IPS-NIHi7 (cell line): ENCODE results near the gene DLG2.
"Not testable (repeated sequence)": the region's sequence is repeated elsewhere in the genome, so short reads cannot be mapped to it uniquely, and the experiment has no call there.

Experiments used
- DNase-seq: peaks from one replicate; pipeline ENCODE4 v3.0.0; 2012; ENCODE audit warnings: mixed read lengths; ENCODE audit errors: extremely low spot score

The DLG2 gene

GRCh38 chr11:83785942-83786341 lies 1841.2 kb downstream of the DLG2 start:
- no peak for DNase-seq

GRCh38 chr11:83784419-83784818 lies 1842.7 kb downstream of the DLG2 start:
- DNase-seq = no peak

- DNase-seq = no peak
Measured at GRCh38 chr11:83782329-83782728, 1844.8 kb downstream of the DLG2 start.

GRCh38 chr11:83779876-83780275 lies 1847.3 kb downstream of the DLG2 start:
- DNase-seq = no peak

- no peak for DNase-seq
Measured at GRCh38 chr11:83778596-83778995, 1848.5 kb downstream of the DLG2 start.

GRCh38 chr11:83773950-83774880 lies 1852.9 kb downstream of the DLG2 start:
- no peak for DNase-seq

- no peak for DNase-seq
Measured at GRCh38 chr11:83768489-83768888, 1858.7 kb downstream of the DLG2 start.

- DNase-seq = no peak
Measured at GRCh38 chr11:83766932-83767331, 1860.2 kb downstream of the DLG2 start.

- DNase-seq = no peak
Measured at GRCh38 chr11:83764643-83765042, 1862.5 kb downstream of the DLG2 start.

- no peak for DNase-seq
Measured at GRCh38 chr11:83760932-83761331, 1866.2 kb downstream of the DLG2 start.

GRCh38 chr11:83759148-83759547 lies 1868.0 kb downstream of the DLG2 start:
- no peak for DNase-seq

GRCh38 chr11:83751041-83751440 lies 1876.1 kb downstream of the DLG2 start:
- no peak for DNase-seq

GRCh38 chr11:83746921-83747585 lies 1880.1 kb downstream of the DLG2 start:
- DNase-seq = no peak

GRCh38 chr11:83744620-83745192 lies 1882.4 kb downstream of the DLG2 start:
- no peak for DNase-seq

- DNase-seq = no peak
Measured at GRCh38 chr11:83736684-83737083, 1890.5 kb downstream of the DLG2 start.

GRCh38 chr11:83734120-83734519 lies 1893.0 kb downstream of the DLG2 start:
- DNase-seq = no peak

- not testable (repeated sequence) for DNase-seq
Measured at GRCh38 chr11:83731288-83731687, 1895.9 kb downstream of the DLG2 start.

GRCh38 chr11:83728281-83728680 lies 1898.9 kb downstream of the DLG2 start:
- DNase-seq = no peak

GRCh38 chr11:83727251-83727650 lies 1899.9 kb downstream of the DLG2 start:
- no peak for DNase-seq

GRCh38 chr11:83726316-83726715 lies 1900.8 kb downstream of the DLG2 start:
- no peak for DNase-seq

- DNase-seq = peak; percentile 24
Measured at GRCh38 chr11:83725728-83726127, 1901.4 kb downstream of the DLG2 start.

GRCh38 chr11:83725269-83725560 lies 1901.9 kb downstream of the DLG2 start:
- peak; percentile 28 for DNase-seq

GRCh38 chr11:83723999-83724398 lies 1903.1 kb downstream of the DLG2 start:
- no peak for DNase-seq
